ENCODE data around the gene MS4A14. TPM values are rescaled to one million over a fixed set of nuclear protein-coding genes. Genes with fewer than 3 reads are reported as not detected.
"Not testable (repeated sequence)": the region's sequence is repeated elsewhere in the genome, so short reads cannot be mapped to it uniquely, and the experiment has no call there.

MS4A14 gene
- total RNA-seq, 1 donor from 2014 or later = not detected

- DNase-seq = no peak
These were observed 5.8 kb upstream of the MS4A14 start for GRCh38 chr11:60390419-60390818.

GRCh38 chr11:60392361-60392760, 3.9 kb upstream of the MS4A14 start:
- no peak for DNase-seq

- no peak for DNase-seq
These were observed 3.2 kb upstream of the MS4A14 start for GRCh38 chr11:60393016-60393415.

GRCh38 chr11:60394666-60395380, 1.4 kb upstream of the MS4A14 start:
- no peak for DNase-seq

GRCh38 chr11:60396799-60397198, 540 bp downstream of the MS4A14 start:
- no peak for DNase-seq

- no peak for DNase-seq
These were observed 23.8 kb downstream of the MS4A14 start for GRCh38 chr11:60420015-60420414.

GRCh38 chr11:60422609-60423008, 26.4 kb downstream of the MS4A14 start:
- no peak for DNase-seq

- DNase-seq = no peak
These were observed 32.3 kb downstream of the MS4A14 start for GRCh38 chr11:60428517-60428916.

GRCh38 chr11:60429272-60429671, 33.0 kb downstream of the MS4A14 start, which contains the start of gene MS4A5:
Gene MS4A5 (plus strand): TSS chr11:60429572. CDS start chr11:60429675, 103 bp downstream.
- DNase-seq = no peak

- DNase-seq = no peak
These were observed 35.0 kb downstream of the MS4A14 start for GRCh38 chr11:60431251-60431650.

- DNase-seq = no peak
These were observed 37.1 kb downstream of the MS4A14 start for GRCh38 chr11:60433401-60433800.

GRCh38 chr11:60447070-60447469, 50.8 kb downstream of the MS4A14 start:
- no peak for DNase-seq

- no peak for DNase-seq
These were observed 51.6 kb downstream of the MS4A14 start for GRCh38 chr11:60447846-60448245.

- DNase-seq = not testable (repeated sequence)
These were observed 54.9 kb downstream of the MS4A14 start for GRCh38 chr11:60451185-60451584.

GRCh38 chr11:60454212-60454611, 58.0 kb downstream of the MS4A14 start:
- no peak for DNase-seq

- DNase-seq = no peak
These were observed 59.3 kb downstream of the MS4A14 start, which contains the start of gene MS4A1 for GRCh38 chr11:60455531-60456042. Gene MS4A1 (plus strand): TSS chr11:60455847. CDS start chr11:60462375, 6,528 bp downstream.

GRCh38 chr11:60457576-60457975, 61.3 kb downstream of the MS4A14 start:
- no peak for DNase-seq

- no peak for DNase-seq
These were observed 63.1 kb downstream of the MS4A14 start for GRCh38 chr11:60459345-60459744.

Other genes with a start within 250 kb of the MS4A14 start
- gene MS4A6A, start 213.4 kb upstream of the MS4A14 start, total RNA-seq = 1.3 and 6.0 TPM in 2 replicates
- not detected in 2 replicates for gene MS4A4E, start 153.3 kb upstream of the MS4A14 start, total RNA-seq
- not detected in 2 replicates for gene MS4A4A, start 115.8 kb upstream of the MS4A14 start, total RNA-seq
- gene MS4A6E, start 69.2 kb upstream of the MS4A14 start, total RNA-seq = not detected in 2 replicates
- not detected in 2 replicates for gene MS4A7, start 17.9 kb upstream of the MS4A14 start, total RNA-seq
- gene MS4A5, start 33.1 kb downstream of the MS4A14 start, total RNA-seq = not detected in 2 replicates
- gene MS4A1, start 59.4 kb downstream of the MS4A14 start, total RNA-seq = not detected in 2 replicates
- gene MS4A12, start 96.3 kb downstream of the MS4A14 start, total RNA-seq = not detected in 2 replicates
- not detected in 2 replicates for gene MS4A13, start 118.9 kb downstream of the MS4A14 start, total RNA-seq